ENCODE measurements around the gene ATG2A. TPM values are rescaled to one million over a fixed set of nuclear protein-coding genes. Genes with fewer than 3 reads are reported as not detected.

The ATG2A gene
- total and polyA plus RNA-seq, 2 donors (not counting 3 experiments of a cell fraction or from before 2014, with no cell fraction given), result 13.4 to 24.3 TPM

GRCh38 chr11:64923151-64923661 is 6.2 kb upstream of the ATG2A start:
- intact Hi-C loops (cut with micrococcal nuclease), result no loop called here
- no peaks in the 10 kb centered on the region for H4K20me1 ChIP-seq (replicated peaks; ENCODE audit: control insufficient read depth, extremely low read depth, insufficient read depth, low read length)
- H3K36me3 ChIP-seq (ENCODE audit: control insufficient read depth in 2 of 2, extremely low read depth in 1 of 2, insufficient read depth in 2 of 2, low read length in 2 of 2), result peaks cover 0 to 5% of the 10 kb centered on the region in 2 experiments
- no peaks in the 10 kb centered on the region for H3K27me3 ChIP-seq (ENCODE audit: control insufficient read depth in 2 of 2, insufficient read depth in 2 of 2, low read length in 2 of 2)
- no peaks in the 10 kb centered on the region for H3K9me1 ChIP-seq (replicated peaks; ENCODE audit: control insufficient read depth, extremely low read depth, insufficient read depth, low read length)
- no peaks in the 10 kb centered on the region for H3K9me3 ChIP-seq (replicated peaks; ENCODE audit: control insufficient read depth, insufficient read depth, low read length)
- H3K27ac ChIP-seq (ENCODE audit: insufficient read depth, low read depth, low read length), result no peak overlapping the region
- TF ChIP-seq GATA2 (IDR thresholded peaks at IDR 0.05; ENCODE audit: insufficient read depth, insufficient read length, low read depth, low read length) (no peak), CTCF (IDR thresholded peaks at IDR 0.05; ENCODE audit: extremely low read depth in 1 of 2, insufficient read depth in 1 of 2, low read depth in 1 of 2, low read length in 2 of 2) (no peak), POLR2A (IDR thresholded peaks at IDR 0.05; ENCODE audit: low read depth, low read length) (no peak), EZH2 (IDR thresholded peaks at IDR 0.05; ENCODE audit: borderline replicate concordance, low read depth, low read length, severe bottlenecking) (no peak), MYC (IDR thresholded peaks at IDR 0.05; ENCODE audit: low read depth, low read length) (no peak), FOS (IDR thresholded peaks at IDR 0.05; ENCODE audit: borderline replicate concordance, insufficient read depth, low read length) (no peak), POLR2AphosphoS5 (IDR thresholded peaks at IDR 0.05; ENCODE audit: insufficient read depth, low read depth, low read length) (no peak), MAX (IDR thresholded peaks at IDR 0.05; ENCODE audit: insufficient read depth, insufficient read length) (no peak), JUN (IDR thresholded peaks at IDR 0.05; ENCODE audit: borderline replicate concordance, insufficient read depth, insufficient read length, low read depth) (no peak)
- no peak overlapping the region for H3K4me2 ChIP-seq (ENCODE audit: insufficient read depth, low read length)
- ChIA-PET CTCF (interaction anchor here (1.1 to 3.7 kb wide), 3 partner anchors 29 to 91 kb away, joined by 3 to 24 read pairs (median 10); partner anchors contain the start of genes ARL2 and BATF2), POLR2A (no interaction called here)
- H3K4me1 ChIP-seq (ENCODE audit: control insufficient read depth, extremely low read depth, insufficient read depth, low read length), result peaks cover 7% of the 10 kb centered on the region
- dilution Hi-C loops (cut with MboI; ENCODE audit: extremely low pct_ligation_motif_present, low sequenced_read_pairs), result no loop called here
- H3K79me2 ChIP-seq (ENCODE audit: control insufficient read depth, insufficient read depth, low read length), result no peaks in the 10 kb centered on the region
- H2AFZ ChIP-seq (ENCODE audit: low read depth, low read length), result peak overlapping the region; percentile 74
- no peak overlapping the region for H3K4me3 ChIP-seq (replicated peaks in 1 of 3; ENCODE audit: insufficient read depth in 1 of 3, low read depth in 1 of 3, low read length in 3 of 3)
- DNase-seq (ENCODE audit: low read depth, low spot score) (no peak), FAIRE-seq (no peak)
- BruUV-seq (replicated peaks), result no TSS peak
- H3K9ac ChIP-seq (replicated peaks; ENCODE audit: extremely low read depth, insufficient read depth, low read length), result no peak overlapping the region
